ENCODE results near the gene NEXMIF. TPM values are rescaled to one million over a fixed set of nuclear protein-coding genes. Genes with fewer than 3 reads are reported as not detected.

NEXMIF gene
- total and polyA plus RNA-seq, 7 donors, result 0.17 to 7.3 (median 4.7) TPM; not detected in 1

DNA sequence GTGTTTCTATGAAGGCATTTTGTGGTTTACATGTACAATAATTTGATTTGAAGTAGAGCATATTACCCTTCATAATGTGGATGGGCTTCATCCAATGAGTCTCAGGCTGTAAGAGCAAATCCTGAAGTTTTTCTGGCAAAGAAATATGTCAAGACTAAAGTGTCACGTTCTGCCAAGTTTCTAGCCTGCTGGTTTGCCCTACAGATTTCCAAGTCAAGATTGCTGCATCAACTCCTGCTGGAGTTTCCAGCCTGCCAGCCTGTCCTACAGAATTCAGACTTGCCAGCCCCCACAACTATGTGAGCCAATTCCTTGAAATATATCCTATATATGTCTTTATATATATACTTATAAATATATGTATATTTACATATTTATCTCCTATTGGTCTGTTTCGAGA lies 240.8 kb downstream of the NEXMIF start:
- no peaks in the 10 kb centered on the region for H3K9me3 ChIP-seq
- TF ChIP-seq POLR2AphosphoS5 (IDR thresholded peaks at IDR 0.05) (no peak), POLR2A (IDR thresholded peaks at IDR 0.05) (no peak), EP300 (IDR thresholded peaks at IDR 0.05) (no peak)
- TF ChIP-seq, protein P1, sequence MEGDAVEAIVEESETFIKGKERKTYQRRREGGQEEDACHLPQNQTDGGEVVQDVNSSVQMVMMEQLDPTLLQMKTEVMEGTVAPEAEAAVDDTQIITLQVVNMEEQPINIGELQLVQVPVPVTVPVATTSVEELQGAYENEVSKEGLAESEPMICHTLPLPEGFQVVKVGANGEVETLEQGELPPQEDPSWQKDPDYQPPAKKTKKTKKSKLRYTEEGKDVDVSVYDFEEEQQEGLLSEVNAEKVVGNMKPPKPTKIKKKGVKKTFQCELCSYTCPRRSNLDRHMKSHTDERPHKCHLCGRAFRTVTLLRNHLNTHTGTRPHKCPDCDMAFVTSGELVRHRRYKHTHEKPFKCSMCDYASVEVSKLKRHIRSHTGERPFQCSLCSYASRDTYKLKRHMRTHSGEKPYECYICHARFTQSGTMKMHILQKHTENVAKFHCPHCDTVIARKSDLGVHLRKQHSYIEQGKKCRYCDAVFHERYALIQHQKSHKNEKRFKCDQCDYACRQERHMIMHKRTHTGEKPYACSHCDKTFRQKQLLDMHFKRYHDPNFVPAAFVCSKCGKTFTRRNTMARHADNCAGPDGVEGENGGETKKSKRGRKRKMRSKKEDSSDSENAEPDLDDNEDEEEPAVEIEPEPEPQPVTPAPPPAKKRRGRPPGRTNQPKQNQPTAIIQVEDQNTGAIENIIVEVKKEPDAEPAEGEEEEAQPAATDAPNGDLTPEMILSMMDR (IDR thresholded peaks at IDR 0.05), result no peak
- WGBS, 2 donors, result 58 to 63% methylated on average over 2 of the region's 2 CpGs
- no peak overlapping the region for H3K4me3 ChIP-seq
- no peak overlapping the region for H3K27ac ChIP-seq
- no peaks in the 10 kb centered on the region for H3K4me1 ChIP-seq
- H3K27me3 ChIP-seq, result no peaks in the 10 kb centered on the region
- intact Hi-C loops (cut with DNase I), result no loop called here
- no peak for DNase-seq
- no peaks in the 10 kb centered on the region for H3K36me3 ChIP-seq

Small RNAs within 50 kb of the gene (small RNA-seq; reads per million reads assigned to genes)
- gene AL139395.1, result 0 reads per million in 3 donors

Other genes with a start within 250 kb of the NEXMIF start
- 10 to 100 TPM; 37.6 to 88.5 (median 63.6) TPM for gene ABCB7, start 230.8 kb upstream of the NEXMIF start, total RNA-seq
- gene ABCB7, start 230.8 kb upstream of the NEXMIF start, polyA plus RNA-seq, result 10 to 100 TPM in 1 of 3 donors, 1 to 10 TPM in 2; 5.8 to 14.1 (median 8.4) TPM